ENCODE results near the gene RFT1.

DNA sequence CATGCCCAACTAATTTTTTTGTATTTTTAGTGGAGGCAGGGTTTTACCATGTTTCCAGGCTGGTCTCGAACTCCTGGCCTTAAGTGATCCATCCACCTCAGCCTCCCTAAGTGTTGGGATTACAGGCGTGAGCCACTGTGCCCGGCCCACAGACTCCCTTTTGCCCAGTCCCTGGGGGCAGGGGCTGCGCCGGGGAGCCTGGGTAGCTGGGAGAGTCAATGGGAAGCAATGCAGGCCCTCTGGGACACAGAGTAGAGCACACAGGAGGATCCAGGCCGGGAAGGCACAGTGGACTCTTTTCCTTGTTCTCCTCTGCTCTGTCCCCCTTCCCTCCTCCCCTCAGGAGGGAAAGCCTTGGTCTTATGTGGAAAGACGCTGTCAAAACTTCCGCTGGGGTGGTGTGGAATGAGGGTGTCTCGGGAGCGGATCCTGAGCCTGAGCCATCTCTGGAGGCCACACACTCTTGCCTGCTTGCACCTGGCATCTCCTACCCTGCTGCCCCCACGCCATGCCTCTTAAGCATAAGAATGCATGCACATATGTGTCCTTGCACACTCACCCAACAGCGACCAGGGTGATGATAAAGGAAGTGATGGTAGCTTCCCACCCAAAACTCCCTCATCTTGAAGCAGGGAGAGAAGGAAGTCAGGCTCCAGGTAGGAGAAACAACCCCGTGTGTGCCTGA, 18.9 kb upstream of the RFT1 start:
- TF ChIP-seq POLR2A (IDR thresholded peaks at IDR 0.05; ENCODE audit: low read length) (no peak), GATA1 (IDR thresholded peaks at IDR 0.05; ENCODE audit: low read depth, low read length) (no peak)

Measured in erythroblast (primary cell).